SH-SY5Y (cell line): ENCODE measurements around the gene PHC3.

Source experiments
- GATA2 ChIP-seq: IDR thresholded peaks from 2 replicates; pipeline ENCODE4 v1.6.1; 2011; ENCODE audit warnings: mild to moderate bottlenecking, low read depth, low read length
- GATA3 ChIP-seq: IDR thresholded peaks from 2 replicates; pipeline ENCODE4 v1.6.1; 2011; ENCODE audit warnings: low read depth, mild to moderate bottlenecking, low read length, moderate library complexity

- TF ChIP-seq GATA3 = no peak
- TF ChIP-seq GATA2 = no peak
Measured at GRCh38 chr3:170100944-170101343, 80.6 kb downstream of the PHC3 start.
